Activated naive CD8-positive, alpha-beta T cell treated with anti-CD3 and anti-CD28 coated beads for 36 hours (primary cell): ENCODE measurements around the gene ARMC7. TPM values are rescaled to one million over a fixed set of nuclear protein-coding genes. Genes with fewer than 3 reads are reported as not detected.

Source experiments
- DNase-seq: peaks from one replicate; pipeline ENCODE4 v3.0.0; 2021
- H3K27ac Mint-ChIP-seq: one replicate; pipeline ENCODE4 v1.8.0; 2022; ENCODE audit warnings: mild to moderate bottlenecking, moderate library complexity, mixed read lengths
- H3K27me3 Mint-ChIP-seq: one replicate; pipeline ENCODE4 v1.8.0; 2022; ENCODE audit warnings: mild to moderate bottlenecking, mixed read lengths
- H3K36me3 Mint-ChIP-seq: one replicate; pipeline ENCODE4 v1.8.0; 2021; ENCODE audit warnings: mild to moderate bottlenecking, mixed read lengths
- H3K4me1 Mint-ChIP-seq: one replicate; pipeline ENCODE4 v1.8.0; 2021; ENCODE audit warnings: mixed read lengths
- H3K4me3 Mint-ChIP-seq: one replicate; pipeline ENCODE4 v1.8.0; 2022; ENCODE audit warnings: mild to moderate bottlenecking, moderate library complexity, mixed read lengths
- H3K9me3 Mint-ChIP-seq: one replicate; pipeline ENCODE4 v1.8.0; 2022; ENCODE audit warnings: mixed read lengths
- total RNA-seq, 2 experiments: library from RNA; stranded (reverse); gene quantifications; one replicate each; pipeline ENCODE4 v1.2.3, GENCODE V29; 2021

Gene ARMC7
- total RNA-seq, 2 experiments from 2014 or later: 6.5 to 6.6 TPM

- Mint-ChIP-seq H3K27me3 (no peaks in the 10 kb centered on the region), H3K9me3 (no peaks in the 10 kb centered on the region), H3K4me1 (peaks cover 11% of the 10 kb centered on the region), H3K4me3 (no peak overlapping the region), H3K36me3 (no peaks in the 10 kb centered on the region), H3K27ac (no peak overlapping the region)
- DNase-seq: peak; percentile 22
Measured at GRCh38 chr17:75105126-75106080, 4.4 kb upstream of the ARMC7 start.

- peaks cover 11% of the 10 kb centered on the region for H3K36me3 Mint-ChIP-seq
- no peak for DNase-seq
- H3K27ac Mint-ChIP-seq: no peak overlapping the region
- H3K4me1 Mint-ChIP-seq: peaks cover 20% of the 10 kb centered on the region
- no peaks in the 10 kb centered on the region for H3K9me3 Mint-ChIP-seq
- H3K4me3 Mint-ChIP-seq: peak overlapping the region; percentile 89
- no peaks in the 10 kb centered on the region for H3K27me3 Mint-ChIP-seq
Measured at GRCh38 chr17:75108193-75108592, 1.6 kb upstream of the ARMC7 start.

- H3K9me3 Mint-ChIP-seq: no peaks in the 10 kb centered on the region
- H3K36me3 Mint-ChIP-seq: peaks cover 12% of the 10 kb centered on the region
- H3K27me3 Mint-ChIP-seq: no peaks in the 10 kb centered on the region
- DNase-seq: peak; percentile 30
- peaks cover 21% of the 10 kb centered on the region for H3K4me1 Mint-ChIP-seq
- H3K4me3 Mint-ChIP-seq: peak overlapping the region; percentile 89
- no peak overlapping the region for H3K27ac Mint-ChIP-seq
Measured at GRCh38 chr17:75109046-75109406, 743 bp upstream of the ARMC7 start.

GRCh38 chr17:75110234-75110937 lies 617 bp downstream of the ARMC7 start:
- H3K27me3 Mint-ChIP-seq: no peaks in the 10 kb centered on the region
- no peaks in the 10 kb centered on the region for H3K9me3 Mint-ChIP-seq
- H3K4me3 Mint-ChIP-seq: peak overlapping the region; percentile 89
- peaks cover 33% of the 10 kb centered on the region for H3K4me1 Mint-ChIP-seq
- DNase-seq: peak; percentile 9
- H3K36me3 Mint-ChIP-seq: peaks cover 17% of the 10 kb centered on the region
- H3K27ac Mint-ChIP-seq: peak overlapping the region; percentile 74

GRCh38 chr17:75111777-75112335 lies 2.1 kb downstream of the ARMC7 start:
- Mint-ChIP-seq H3K27me3 (no peaks in the 10 kb centered on the region), H3K9me3 (no peaks in the 10 kb centered on the region), H3K36me3 (peaks cover 17% of the 10 kb centered on the region), H3K27ac (peak overlapping the region; percentile 10), H3K4me1 (peaks cover 33% of the 10 kb centered on the region), H3K4me3 (peak overlapping the region; percentile 57)
- no peak for DNase-seq

- H3K9me3 Mint-ChIP-seq: no peaks in the 10 kb centered on the region
- peaks cover 29% of the 10 kb centered on the region for H3K4me1 Mint-ChIP-seq
- no peaks in the 10 kb centered on the region for H3K27me3 Mint-ChIP-seq
- H3K27ac Mint-ChIP-seq: peak overlapping the region; percentile 84
- peak overlapping the region; percentile 81 for H3K4me3 Mint-ChIP-seq
- H3K36me3 Mint-ChIP-seq: peaks cover 19% of the 10 kb centered on the region
- DNase-seq: peak; percentile 83
Measured at GRCh38 chr17:75113798-75114551, 4.2 kb downstream of the ARMC7 start.

- no peaks in the 10 kb centered on the region for H3K27me3 Mint-ChIP-seq
- H3K9me3 Mint-ChIP-seq: no peaks in the 10 kb centered on the region
- H3K4me3 Mint-ChIP-seq: peak overlapping the region; percentile 81
- H3K36me3 Mint-ChIP-seq: peaks cover 19% of the 10 kb centered on the region
- no peak for DNase-seq
- H3K27ac Mint-ChIP-seq: peak overlapping the region; percentile 84
- peaks cover 28% of the 10 kb centered on the region for H3K4me1 Mint-ChIP-seq
Measured at GRCh38 chr17:75114552-75115314, 5.0 kb downstream of the ARMC7 start.

- H3K36me3 Mint-ChIP-seq: peaks cover 23% of the 10 kb centered on the region
- H3K4me1 Mint-ChIP-seq: peaks cover 26% of the 10 kb centered on the region
- H3K27me3 Mint-ChIP-seq: no peaks in the 10 kb centered on the region
- no peak overlapping the region for H3K27ac Mint-ChIP-seq
- no peak for DNase-seq
- no peak overlapping the region for H3K4me3 Mint-ChIP-seq
- no peaks in the 10 kb centered on the region for H3K9me3 Mint-ChIP-seq
Measured at GRCh38 chr17:75115555-75115954, 5.8 kb downstream of the ARMC7 start.

- Mint-ChIP-seq H3K4me1 (peaks cover 21% of the 10 kb centered on the region), H3K27ac (no peak overlapping the region), H3K4me3 (no peak overlapping the region), H3K36me3 (peaks cover 20% of the 10 kb centered on the region), H3K27me3 (no peaks in the 10 kb centered on the region), H3K9me3 (no peaks in the 10 kb centered on the region)
- DNase-seq: no peak
Measured at GRCh38 chr17:75116737-75117136, 7.0 kb downstream of the ARMC7 start.

- no peak overlapping the region for H3K4me3 Mint-ChIP-seq
- H3K9me3 Mint-ChIP-seq: no peaks in the 10 kb centered on the region
- DNase-seq: no peak
- H3K4me1 Mint-ChIP-seq: peaks cover 16% of the 10 kb centered on the region
- H3K27me3 Mint-ChIP-seq: no peaks in the 10 kb centered on the region
- H3K27ac Mint-ChIP-seq: no peak overlapping the region
- peaks cover 12% of the 10 kb centered on the region for H3K36me3 Mint-ChIP-seq
Measured at GRCh38 chr17:75118307-75118706, 8.5 kb downstream of the ARMC7 start.

GRCh38 chr17:75124041-75124818 lies 14.5 kb downstream of the ARMC7 start:
- Mint-ChIP-seq H3K9me3 (no peaks in the 10 kb centered on the region), H3K4me3 (no peak overlapping the region), H3K4me1 (peaks cover 20% of the 10 kb centered on the region), H3K27me3 (no peaks in the 10 kb centered on the region), H3K27ac (peak overlapping the region; percentile 29), H3K36me3 (peaks cover 7% of the 10 kb centered on the region)
- peak; percentile 37 for DNase-seq

- no peak overlapping the region for H3K4me3 Mint-ChIP-seq
- H3K36me3 Mint-ChIP-seq: peaks cover 12% of the 10 kb centered on the region
- no peak for DNase-seq
- peaks cover 23% of the 10 kb centered on the region for H3K4me1 Mint-ChIP-seq
- H3K27ac Mint-ChIP-seq: peak overlapping the region; percentile 30
- H3K27me3 Mint-ChIP-seq: no peaks in the 10 kb centered on the region
- no peaks in the 10 kb centered on the region for H3K9me3 Mint-ChIP-seq
Measured at GRCh38 chr17:75124819-75125162, 15.0 kb downstream of the ARMC7 start.

- Mint-ChIP-seq H3K9me3 (no peaks in the 10 kb centered on the region), H3K27me3 (no peaks in the 10 kb centered on the region), H3K4me1 (peaks cover 28% of the 10 kb centered on the region), H3K4me3 (no peak overlapping the region), H3K27ac (peak overlapping the region; percentile 46), H3K36me3 (peaks cover 14% of the 10 kb centered on the region)
- no peak for DNase-seq
Measured at GRCh38 chr17:75125984-75126383, 16.2 kb downstream of the ARMC7 start.
